HL-60 (cell line): ENCODE measurements around the gene LRCOL1.

ENCODE experiments used
- DNase-seq, 2 experiments: peaks; one replicate each; pipeline ENCODE4 v3.0.0-alpha.2; 2010 to 2020; ENCODE audit warnings: low read depth in 1 of 2, low spot score in 1 of 2
- H3K27ac ChIP-seq: fragments of 250-450 bp; sonication (Bioruptor Pico); replicated peaks from 2 replicates; pipeline ENCODE4 v1.5.1; 2020; ENCODE audit warnings: mild to moderate bottlenecking, moderate library complexity
- H3K27me3 ChIP-seq: fragments of 250-450 bp; sonication (Bioruptor Pico); 2 replicates; pipeline ENCODE4 v1.5.1; 2021; ENCODE audit warnings: mild to moderate bottlenecking, moderate library complexity; ENCODE audit not compliant: insufficient read depth, poor library complexity, severe bottlenecking
- H3K4me3 ChIP-seq: replicated peaks from 2 replicates; pipeline ENCODE4 v1.5.1; 2011; ENCODE audit warnings: mild to moderate bottlenecking, control low read depth, low read length; ENCODE audit not compliant: insufficient read depth
- CTCF ChIP-seq: IDR thresholded peaks from one replicate; pipeline ENCODE4 v1.5.1; 2011; ENCODE audit warnings: low read length, control low read depth, inconsistent platforms; ENCODE audit not compliant: insufficient read depth
- GABPA ChIP-seq: IDR thresholded peaks from 2 replicates; pipeline ENCODE4 v1.6.1; 2012; ENCODE audit warnings: low read depth
- POLR2AphosphoS5 ChIP-seq: IDR thresholded peaks from 2 replicates; pipeline ENCODE4 v1.6.1; 2012; ENCODE audit warnings: low read depth
- REST ChIP-seq: IDR thresholded peaks from 2 replicates; pipeline ENCODE4 v1.6.1; 2012; ENCODE audit warnings: low read depth; ENCODE audit not compliant: insufficient replicate concordance
- SPI1 ChIP-seq: IDR thresholded peaks from 2 replicates; pipeline ENCODE4 v1.6.1; 2012; ENCODE audit warnings: low read depth, mild to moderate bottlenecking, borderline replicate concordance

Gene LRCOL1

GRCh38 chr12:132651444-132652100, 41.2 kb upstream of the LRCOL1 start:
- H3K27me3 ChIP-seq = no peaks in the 10 kb centered on the region
- H3K4me3 ChIP-seq = no peak overlapping the region
- DNase-seq = no peak
- H3K27ac ChIP-seq = no peak overlapping the region
- TF ChIP-seq CTCF = no peak
- TF ChIP-seq REST = no peak
- no peak for TF ChIP-seq POLR2AphosphoS5
- TF ChIP-seq SPI1 = no peak
- no peak for TF ChIP-seq GABPA

- TF ChIP-seq CTCF = no peak
- TF ChIP-seq GABPA = no peak
- TF ChIP-seq POLR2AphosphoS5 = no peak
- no peak for TF ChIP-seq REST
- TF ChIP-seq SPI1 = no peak
- H3K27me3 ChIP-seq = no peaks in the 10 kb centered on the region
- no peak overlapping the region for H3K4me3 ChIP-seq
- H3K27ac ChIP-seq = no peak overlapping the region
- DNase-seq = no peak
These were observed 39.0 kb upstream of the LRCOL1 start for GRCh38 chr12:132649226-132649945.

GRCh38 chr12:132648616-132649225, 38.3 kb upstream of the LRCOL1 start:
- TF ChIP-seq GABPA (no peak), POLR2AphosphoS5 (no peak)
- Histone ChIP-seq H3K27ac (no peak overlapping the region), H3K27me3 (no peaks in the 10 kb centered on the region), H3K4me3 (no peak overlapping the region)
- DNase-seq = no peak

- DNase-seq = no peak
- Histone ChIP-seq H3K27me3 (no peaks in the 10 kb centered on the region), H3K4me3 (no peak overlapping the region), H3K27ac (no peak overlapping the region)
- TF ChIP-seq CTCF (no peak), REST (no peak), POLR2AphosphoS5 (no peak), SPI1 (no peak), GABPA (no peak)
These were observed 37.5 kb upstream of the LRCOL1 start for GRCh38 chr12:132647858-132648257.
